ENCODE measurements around the gene JPT1. TPM values are rescaled to one million over a fixed set of nuclear protein-coding genes. Genes with fewer than 3 reads are reported as not detected.
"Not testable (repeated sequence)": the region's sequence is repeated elsewhere in the genome, so short reads cannot be mapped to it uniquely, and the experiment has no call there.

Gene JPT1
- polyA plus RNA-seq, 4 donors: 85.8 to 108 (median 93.7) TPM

- no peak for DNase-seq (ENCODE audit: low read depth in 4 of 4, low spot score in 2 of 4)
These were observed 5.1 kb upstream of the JPT1 start for GRCh38 chr17:75159196-75160031.

GRCh38 chr17:75158480-75158879 lies 4.2 kb upstream of the JPT1 start:
- DNase-seq (ENCODE audit: low read depth in 4 of 4, low spot score in 2 of 4): not testable (repeated sequence)

- DNase-seq (ENCODE audit: low read depth in 4 of 4, low spot score in 2 of 4): peak in 1 of 4 donors; percentile 7
These were observed 884 bp upstream of the JPT1 start for GRCh38 chr17:75155191-75155601.

GRCh38 chr17:75153780-75154194 lies 525 bp downstream of the JPT1 start:
- DNase-seq (ENCODE audit: low read depth in 4 of 4, low spot score in 2 of 4): peak in 2 of 4 donors; percentile 34 to 37

- DNase-seq (ENCODE audit: low read depth in 4 of 4, low spot score in 2 of 4): peak in 3 of 4 donors; percentile 31 to 53 (median 35)
These were observed 1.2 kb downstream of the JPT1 start for GRCh38 chr17:75152922-75153779.

GRCh38 chr17:75152523-75152921 lies 1.8 kb downstream of the JPT1 start:
- DNase-seq (ENCODE audit: low read depth in 4 of 4, low spot score in 2 of 4): no peak

- peak in 1 of 4 donors; percentile 13 for DNase-seq (ENCODE audit: low read depth in 4 of 4, low spot score in 2 of 4)
These were observed 2.4 kb downstream of the JPT1 start for GRCh38 chr17:75151930-75152329.

- DNase-seq (ENCODE audit: low read depth in 4 of 4, low spot score in 2 of 4): no peak
These were observed 6.3 kb downstream of the JPT1 start for GRCh38 chr17:75147878-75148546.

- DNase-seq (ENCODE audit: low read depth in 4 of 4, low spot score in 2 of 4): no peak
These were observed 7.7 kb downstream of the JPT1 start for GRCh38 chr17:75146592-75146991.

GRCh38 chr17:75144816-75145512 lies 9.3 kb downstream of the JPT1 start:
- DNase-seq (ENCODE audit: low read depth in 4 of 4, low spot score in 2 of 4): no peak

- no peak for DNase-seq (ENCODE audit: low read depth in 4 of 4, low spot score in 2 of 4)
These were observed 11.9 kb downstream of the JPT1 start for GRCh38 chr17:75142236-75142971.

GRCh38 chr17:75138519-75138918 lies 15.8 kb downstream of the JPT1 start:
- DNase-seq (ENCODE audit: low read depth in 4 of 4, low spot score in 2 of 4): no peak

GRCh38 chr17:75137762-75138161 lies 16.6 kb downstream of the JPT1 start:
- not testable (repeated sequence) for DNase-seq (ENCODE audit: low read depth in 4 of 4, low spot score in 2 of 4)

GRCh38 chr17:75135946-75136345 lies 18.4 kb downstream of the JPT1 start:
- DNase-seq (ENCODE audit: low read depth in 4 of 4, low spot score in 2 of 4): no peak

- DNase-seq (ENCODE audit: low read depth in 4 of 4, low spot score in 2 of 4): no peak
These were observed 18.9 kb downstream of the JPT1 start for GRCh38 chr17:75135452-75135851.

GRCh38 chr17:75133607-75134347 lies 20.5 kb downstream of the JPT1 start:
- not testable (repeated sequence) for DNase-seq (ENCODE audit: low read depth in 4 of 4, low spot score in 2 of 4)

GRCh38 chr17:75133001-75133400 lies 21.3 kb downstream of the JPT1 start:
- DNase-seq (ENCODE audit: low read depth in 4 of 4, low spot score in 2 of 4): no peak

- DNase-seq (ENCODE audit: low read depth in 4 of 4, low spot score in 2 of 4): not testable (repeated sequence)
These were observed 22.0 kb downstream of the JPT1 start for GRCh38 chr17:75132018-75133000.

Measured in left renal cortex interstitium (tissue), 4 donors.